GM12892 (cell line): ENCODE measurements around the gene SLC10A4.

ENCODE experiments used
- POLR2A ChIP-seq: IDR thresholded peaks from 2 replicates; pipeline ENCODE4 v1.6.1; 2011; ENCODE audit warnings: low read depth, low read length, control low read depth
- POLR2AphosphoS5 ChIP-seq: IDR thresholded peaks from 2 replicates; pipeline ENCODE4 v1.6.1; 2011; ENCODE audit warnings: low read depth, low read length, control low read depth
- TAF1 ChIP-seq: IDR thresholded peaks from 2 replicates; pipeline ENCODE4 v1.6.1; 2011; ENCODE audit warnings: low read depth, mild to moderate bottlenecking, control low read depth, low read length, borderline replicate concordance

GRCh38 chr4:48491514-48492176, 8.5 kb downstream of the SLC10A4 start:
- no peak for TF ChIP-seq POLR2A
- TF ChIP-seq TAF1, result no peak
- TF ChIP-seq POLR2AphosphoS5, result no peak
